Panc1 (cell line): ENCODE results near the gene PTPRK. TPM values are rescaled to one million over a fixed set of nuclear protein-coding genes. Genes with fewer than 3 reads are reported as not detected.

Experiments used
- ATAC-seq: fragments of 200-7000 bp; cut with Tn5 transposase; 2 replicates; pipeline ENCODE4 v1.9.1; 2020; ENCODE audit warnings: mild to moderate bottlenecking, moderate library complexity
- BruUV-seq: library from RNA; stranded (reverse); fragments of 400-500 nt; replicated peaks from 2 replicates; lab custom pipeline; 2021; lab: Mats Ljungman, UMichigan
- CTCF ChIA-PET: fragments of 300-600 bp; sonication (Branson Sonifier 250); formaldehyde crosslinking; loops from one replicate; lab custom pipeline; 2022; ENCODE audit warnings: antibody characterized with exemption; lab: Charles Lee
- POLR2A ChIA-PET: fragments of 300-600 bp; sonication (Branson Sonifier 250); formaldehyde crosslinking; loops from one replicate; lab custom pipeline; 2022; ENCODE audit warnings: antibody characterized with exemption; lab: Charles Lee
- DNase-seq: peaks from one replicate; pipeline ENCODE4 v3.0.0-alpha.2; 2010; ENCODE audit warnings: low read depth, low spot score
- H3K27ac ChIP-seq: 2 replicates; pipeline ENCODE4 v1.5.1; 2011; ENCODE audit warnings: mild to moderate bottlenecking, low read length, inconsistent platforms
- H3K27me3 ChIP-seq: fragments of 200-500 bp; sonication (Bioruptor generic); 2 replicates; pipeline ENCODE4 v1.6.0; 2014; ENCODE audit warnings: low read length, inconsistent platforms; ENCODE audit not compliant: control insufficient read depth, insufficient read depth
- H3K36me3 ChIP-seq: fragments of 200-500 bp; sonication (Bioruptor generic); 2 replicates; pipeline ENCODE4 v1.5.1; 2014; ENCODE audit warnings: inconsistent platforms, mild to moderate bottlenecking, low read length, moderate library complexity; ENCODE audit not compliant: control insufficient read depth, insufficient read depth
- H3K4me1 ChIP-seq: 2 replicates; pipeline ENCODE4 v1.5.1; 2011; ENCODE audit warnings: inconsistent platforms, mild to moderate bottlenecking, low read length, moderate library complexity; ENCODE audit not compliant: control insufficient read depth, insufficient read depth
- H3K4me3 ChIP-seq, 2 experiments: 2 replicates each; pipeline ENCODE4 v1.5.1; 2011 to 2012; ENCODE audit warnings: low read depth in 2 of 2, low read length in 2 of 2, mild to moderate bottlenecking in 2 of 2, inconsistent platforms in 1 of 2, moderate library complexity in 1 of 2
- H3K9me3 ChIP-seq: fragments of 200-500 bp; sonication (Bioruptor generic); 2 replicates; pipeline ENCODE4 v1.5.1; 2014; ENCODE audit warnings: low read depth, mild to moderate bottlenecking, inconsistent platforms, low read length, moderate library complexity; ENCODE audit not compliant: control insufficient read depth, insufficient read depth
- CTCF ChIP-seq: fragments of 450-650 bp; IDR thresholded peaks from 2 replicates; pipeline ENCODE4 v1.5.1; 2017; ENCODE audit warnings: mild to moderate bottlenecking
- POLR2AphosphoS5 ChIP-seq: IDR thresholded peaks from 2 replicates; pipeline ENCODE4 v1.6.1; 2012; ENCODE audit warnings: mild to moderate bottlenecking, low read depth, low read length, moderate library complexity
- REST ChIP-seq, 2 experiments: IDR thresholded peaks; 2 replicates each; pipeline ENCODE4 v1.6.1; 2011 to 2012; ENCODE audit warnings: low read depth in 2 of 2, control low read depth in 1 of 2, low read length in 1 of 2, mild to moderate bottlenecking in 1 of 2, moderate library complexity in 1 of 2; ENCODE audit not compliant: insufficient read depth in 1 of 2
- SIN3A ChIP-seq: IDR thresholded peaks from 2 replicates; pipeline ENCODE4 v1.6.1; 2012; ENCODE audit warnings: low read depth, mild to moderate bottlenecking, low read length, moderate library complexity, borderline replicate concordance; ENCODE audit not compliant: insufficient read depth
- TCF7L2 ChIP-seq: IDR thresholded peaks from 2 replicates; pipeline ENCODE4 v1.6.1; 2011; ENCODE audit warnings: mild to moderate bottlenecking, low read depth, low read length, inconsistent platforms
- in situ Hi-C: cut with HindIII; loops from 2 replicates; pipeline ENCODE4 v1.10.0; 2016; ENCODE audit warnings: low sequenced_read_pairs, low pct_unique_long_range_greater_than_20kb
- intact Hi-C: fragments of 100-400 bp; cut with micrococcal nuclease; formaldehyde crosslinking; loops from one replicate; pipeline ENCODE4 v1.10.0; 2022; ENCODE audit not compliant: unreplicated experiment
- total RNA-seq: library from RNA; stranded (reverse); gene quantifications from one replicate; pipeline ENCODE4 v1.2.1, GENCODE V29; 2021; ENCODE audit not compliant: unreplicated experiment

PTPRK gene
- total RNA-seq, 1 experiment from 2014 or later = 61.8 TPM

GRCh38 chr6:128410584-128410983 lies 109.8 kb downstream of the PTPRK start:
- 0 out of 2 replicates have a peak, but pooled peaks have one; percentile 62 for ATAC-seq
- no peak overlapping the region for H3K4me3 ChIP-seq
- intact Hi-C loops = no loop called here
- H3K4me1 ChIP-seq = no peaks in the 10 kb centered on the region
- BruUV-seq = no TSS peak
- no peaks in the 10 kb centered on the region for H3K36me3 ChIP-seq
- no peak for TF ChIP-seq TCF7L2
- TF ChIP-seq SIN3A = no peak
- TF ChIP-seq REST (IDR thresholded peaks at IDR 0.05; ENCODE audit: insufficient read depth in 1 of 2, low read depth in 2 of 2, low read length in 1 of 2) = no peak
- TF ChIP-seq CTCF = no peak
- no peak for TF ChIP-seq POLR2AphosphoS5
- POLR2A ChIA-PET = no interaction called here
- in situ Hi-C loops = no loop called here
- no peak for DNase-seq
- no peaks in the 10 kb centered on the region for H3K27me3 ChIP-seq
- H3K9me3 ChIP-seq = no peaks in the 10 kb centered on the region
- CTCF ChIA-PET = no interaction called here
- H3K27ac ChIP-seq = no peak overlapping the region

GRCh38 chr6:128409003-128409402 lies 111.4 kb downstream of the PTPRK start:
- no peak for TF ChIP-seq SIN3A
- TF ChIP-seq CTCF = no peak
- TF ChIP-seq REST (IDR thresholded peaks at IDR 0.05; ENCODE audit: insufficient read depth in 1 of 2, low read depth in 2 of 2, low read length in 1 of 2) = no peak
- no peak for TF ChIP-seq TCF7L2
- TF ChIP-seq POLR2AphosphoS5 = no peak
- CTCF ChIA-PET = no interaction called here
- no TSS peak for BruUV-seq

More at GRCh38 chr6:128409003-128409402, 111.4 kb downstream of the PTPRK start:
- Histone ChIP-seq H3K27me3 (no peaks in the 10 kb centered on the region), H3K27ac (no peak overlapping the region), H3K4me3 (no peak overlapping the region), H3K9me3 (no peaks in the 10 kb centered on the region), H3K4me1 (no peaks in the 10 kb centered on the region), H3K36me3 (no peaks in the 10 kb centered on the region)
- DNase-seq (no peak), ATAC-seq (no peak)
- in situ Hi-C loops = no loop called here
- intact Hi-C loops = no loop called here
- POLR2A ChIA-PET = no interaction called here
